NCI-H345 treated with DMSO at 0.1 percent for 48 hours (cell line): Measurements from ENCODE around the gene CLCC1.
"Not testable (repeated sequence)": the region's sequence is repeated elsewhere in the genome, so short reads cannot be mapped to it uniquely, and the experiment has no call there.

ENCODE experiments used
- DNase-seq: peaks from one replicate; lab custom pipeline; 2025; ENCODE audit not compliant: unreplicated experiment; lab: John Stamatoyannopoulos, UW

CLCC1 gene

GRCh38 chr1:108963052-108963686, at the start of gene CLCC1:
Gene CLCC1 (minus strand): TSS chr1:108963484. CDS start chr1:108950437, 13,047 bp downstream.
- peak; percentile 89 for DNase-seq

- DNase-seq = no peak
Observed at GRCh38 chr1:109011335-109011734, 48.1 kb upstream of the CLCC1 start.

GRCh38 chr1:108996622-108997021, 33.3 kb upstream of the CLCC1 start:
- not testable (repeated sequence) for DNase-seq

- no peak for DNase-seq
Observed at GRCh38 chr1:108983114-108983513, 19.8 kb upstream of the CLCC1 start.

GRCh38 chr1:108976658-108977057, 13.4 kb upstream of the CLCC1 start:
- no peak for DNase-seq

GRCh38 chr1:108972951-108973350, 9.7 kb upstream of the CLCC1 start:
- DNase-seq = no peak

- no peak for DNase-seq
Observed at GRCh38 chr1:108969346-108969745, 6.1 kb upstream of the CLCC1 start.

- no peak for DNase-seq
Observed at GRCh38 chr1:108962681-108963051, 618 bp downstream of the CLCC1 start.

GRCh38 chr1:108961752-108962486, 1.4 kb downstream of the CLCC1 start:
- no peak for DNase-seq

- DNase-seq = no peak
Observed at GRCh38 chr1:108961198-108961597, 2.1 kb downstream of the CLCC1 start.

- no peak for DNase-seq
Observed at GRCh38 chr1:108960719-108961118, 2.6 kb downstream of the CLCC1 start.

- DNase-seq = no peak
Observed at GRCh38 chr1:108957888-108958287, 5.4 kb downstream of the CLCC1 start.

- no peak for DNase-seq
Observed at GRCh38 chr1:108955881-108956280, 7.4 kb downstream of the CLCC1 start.

GRCh38 chr1:108955111-108955510, 8.2 kb downstream of the CLCC1 start:
- DNase-seq = no peak

- no peak for DNase-seq
Observed at GRCh38 chr1:108953452-108953851, 9.8 kb downstream of the CLCC1 start.

- DNase-seq = no peak
Observed at GRCh38 chr1:108951242-108951641, 12.0 kb downstream of the CLCC1 start.

GRCh38 chr1:108949044-108949443, 14.2 kb downstream of the CLCC1 start:
- DNase-seq = no peak

GRCh38 chr1:108947871-108948525, 15.3 kb downstream of the CLCC1 start:
- DNase-seq = no peak

- no peak for DNase-seq
Observed at GRCh38 chr1:108936170-108936569, 27.1 kb downstream of the CLCC1 start.

GRCh38 chr1:108933944-108934343, 29.3 kb downstream of the CLCC1 start:
- no peak for DNase-seq

GRCh38 chr1:108927565-108927964, 35.7 kb downstream of the CLCC1 start:
- DNase-seq = not testable (repeated sequence)

- DNase-seq = no peak
Observed at GRCh38 chr1:108925920-108926319, 37.4 kb downstream of the CLCC1 start.
